ENCODE measurements around the gene TMEM119. TPM values are rescaled to one million over a fixed set of nuclear protein-coding genes. Genes with fewer than 3 reads are reported as not detected.
A peak's percentile ranks its signal among the peaks of the same experiment; 100 is the strongest.

Gene TMEM119
- total RNA-seq, 2 donors from 2014 or later = 7.2 to 8.8 TPM

DNA sequence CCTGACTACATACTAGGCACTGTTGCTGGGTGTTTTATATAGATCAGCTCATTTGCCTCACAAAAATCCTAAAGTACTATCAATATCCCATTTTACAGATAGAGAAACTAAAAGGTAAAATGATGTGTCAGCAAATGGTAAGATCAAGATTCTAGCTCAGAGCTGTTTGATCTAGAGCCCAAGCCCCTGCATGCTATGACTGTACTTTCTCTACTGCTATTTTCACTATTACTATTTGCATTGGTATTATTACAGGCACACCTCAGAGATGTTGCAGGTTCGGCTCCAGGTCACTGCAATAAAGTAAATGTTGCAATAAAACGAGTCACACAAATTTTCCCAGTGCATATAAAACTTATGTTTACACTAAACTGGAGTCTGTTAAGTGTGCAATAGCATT is 24.6 kb downstream of the TMEM119 start:
- H3K27me3 ChIP-seq = no peaks in the 10 kb centered on the region
- H3K4me1 ChIP-seq = no peaks in the 10 kb centered on the region
- intact Hi-C loops (cut with DNase I) = no loop called here
- H3K9ac ChIP-seq (ENCODE audit: low read depth in 2 of 2, low read length in 2 of 2) = no peak overlapping the region
- no peaks in the 10 kb centered on the region for H3K36me3 ChIP-seq
- TF ChIP-seq, protein P1, sequence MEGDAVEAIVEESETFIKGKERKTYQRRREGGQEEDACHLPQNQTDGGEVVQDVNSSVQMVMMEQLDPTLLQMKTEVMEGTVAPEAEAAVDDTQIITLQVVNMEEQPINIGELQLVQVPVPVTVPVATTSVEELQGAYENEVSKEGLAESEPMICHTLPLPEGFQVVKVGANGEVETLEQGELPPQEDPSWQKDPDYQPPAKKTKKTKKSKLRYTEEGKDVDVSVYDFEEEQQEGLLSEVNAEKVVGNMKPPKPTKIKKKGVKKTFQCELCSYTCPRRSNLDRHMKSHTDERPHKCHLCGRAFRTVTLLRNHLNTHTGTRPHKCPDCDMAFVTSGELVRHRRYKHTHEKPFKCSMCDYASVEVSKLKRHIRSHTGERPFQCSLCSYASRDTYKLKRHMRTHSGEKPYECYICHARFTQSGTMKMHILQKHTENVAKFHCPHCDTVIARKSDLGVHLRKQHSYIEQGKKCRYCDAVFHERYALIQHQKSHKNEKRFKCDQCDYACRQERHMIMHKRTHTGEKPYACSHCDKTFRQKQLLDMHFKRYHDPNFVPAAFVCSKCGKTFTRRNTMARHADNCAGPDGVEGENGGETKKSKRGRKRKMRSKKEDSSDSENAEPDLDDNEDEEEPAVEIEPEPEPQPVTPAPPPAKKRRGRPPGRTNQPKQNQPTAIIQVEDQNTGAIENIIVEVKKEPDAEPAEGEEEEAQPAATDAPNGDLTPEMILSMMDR (IDR thresholded peaks at IDR 0.05) = no peak
- H3K27ac ChIP-seq = no peak overlapping the region
- peak; percentile 21 for DNase-seq
- H3K4me3 ChIP-seq = no peak overlapping the region
- no peaks in the 10 kb centered on the region for H3K9me3 ChIP-seq

DNA sequence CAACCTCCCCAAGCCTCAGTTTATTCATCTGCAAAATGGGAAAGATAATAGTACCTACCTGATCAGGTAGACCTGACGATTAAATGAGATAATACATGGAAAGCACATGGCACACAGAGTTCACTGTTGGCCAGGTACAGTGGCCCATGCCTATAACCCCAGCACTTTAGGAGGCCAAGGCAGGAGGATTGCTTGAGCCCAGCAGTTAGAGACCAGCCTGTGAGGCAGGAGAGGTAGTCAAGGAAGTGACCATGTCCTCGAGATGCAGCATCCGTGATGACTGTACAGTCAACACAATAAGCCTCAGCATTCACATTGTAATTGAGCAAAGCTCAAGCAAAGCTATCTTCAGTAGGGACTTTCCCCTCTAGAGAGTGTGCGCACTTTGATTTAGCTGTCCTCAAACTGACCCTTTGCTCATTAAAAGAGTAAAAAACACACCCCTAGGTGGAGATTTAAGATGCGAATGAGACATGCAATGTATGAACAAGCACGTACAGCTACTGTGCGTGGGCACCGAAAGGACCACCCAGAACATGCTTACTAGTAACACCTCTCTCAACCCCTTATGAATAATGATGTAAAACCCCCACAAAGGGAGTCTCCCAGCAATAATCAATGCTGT is 25.6 kb downstream of the TMEM119 start:
- Histone ChIP-seq H3K27me3 (no peaks in the 10 kb centered on the region), H3K27ac (no peak overlapping the region), H3K4me3 (no peak overlapping the region), H3K36me3 (no peaks in the 10 kb centered on the region), H3K9ac (ENCODE audit: low read depth in 2 of 2, low read length in 2 of 2) (no peak overlapping the region), H3K4me1 (no peaks in the 10 kb centered on the region), H3K9me3 (no peaks in the 10 kb centered on the region)
- DNase-seq = peak; percentile 21
- TF ChIP-seq, protein P1 (IDR thresholded peaks at IDR 0.05) = no peak
- intact Hi-C loops (cut with DNase I) = no loop called here

DNA sequence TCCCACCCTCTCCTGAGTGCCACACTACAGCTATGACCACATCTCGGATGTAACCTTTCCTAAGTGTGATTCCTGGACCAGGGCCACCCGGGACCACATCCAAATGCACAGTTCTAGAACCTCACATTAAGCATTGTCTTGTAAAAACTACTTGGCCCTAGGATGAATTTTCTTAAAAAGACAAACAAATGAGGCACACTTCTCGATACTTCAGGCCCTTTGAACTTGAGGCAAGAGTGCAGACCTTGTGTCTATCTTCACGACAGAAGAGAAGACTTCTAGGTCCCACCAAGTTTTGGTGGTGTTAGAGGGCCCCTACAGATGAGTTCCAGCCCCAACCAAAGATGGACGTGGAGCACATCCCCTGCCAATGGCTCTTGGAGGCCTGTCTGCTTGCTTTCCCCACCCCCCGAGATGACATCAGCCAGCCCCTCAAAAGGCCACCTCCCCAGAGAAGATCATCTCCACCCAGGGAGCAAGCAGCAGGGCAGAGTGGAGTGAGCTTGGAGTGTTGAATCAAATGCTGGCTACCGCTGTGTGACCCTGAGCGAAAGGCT is 26.2 kb downstream of the TMEM119 start:
- Histone ChIP-seq H3K27ac (no peak overlapping the region), H3K36me3 (no peaks in the 10 kb centered on the region), H3K4me3 (no peak overlapping the region), H3K27me3 (no peaks in the 10 kb centered on the region), H3K9me3 (no peaks in the 10 kb centered on the region), H3K4me1 (no peaks in the 10 kb centered on the region), H3K9ac (ENCODE audit: low read depth in 2 of 2, low read length in 2 of 2) (no peak overlapping the region)
- TF ChIP-seq, protein P1 (IDR thresholded peaks at IDR 0.05) = no peak
- peak; percentile 17 for DNase-seq
- intact Hi-C loops (cut with DNase I) = no loop called here

DNA sequence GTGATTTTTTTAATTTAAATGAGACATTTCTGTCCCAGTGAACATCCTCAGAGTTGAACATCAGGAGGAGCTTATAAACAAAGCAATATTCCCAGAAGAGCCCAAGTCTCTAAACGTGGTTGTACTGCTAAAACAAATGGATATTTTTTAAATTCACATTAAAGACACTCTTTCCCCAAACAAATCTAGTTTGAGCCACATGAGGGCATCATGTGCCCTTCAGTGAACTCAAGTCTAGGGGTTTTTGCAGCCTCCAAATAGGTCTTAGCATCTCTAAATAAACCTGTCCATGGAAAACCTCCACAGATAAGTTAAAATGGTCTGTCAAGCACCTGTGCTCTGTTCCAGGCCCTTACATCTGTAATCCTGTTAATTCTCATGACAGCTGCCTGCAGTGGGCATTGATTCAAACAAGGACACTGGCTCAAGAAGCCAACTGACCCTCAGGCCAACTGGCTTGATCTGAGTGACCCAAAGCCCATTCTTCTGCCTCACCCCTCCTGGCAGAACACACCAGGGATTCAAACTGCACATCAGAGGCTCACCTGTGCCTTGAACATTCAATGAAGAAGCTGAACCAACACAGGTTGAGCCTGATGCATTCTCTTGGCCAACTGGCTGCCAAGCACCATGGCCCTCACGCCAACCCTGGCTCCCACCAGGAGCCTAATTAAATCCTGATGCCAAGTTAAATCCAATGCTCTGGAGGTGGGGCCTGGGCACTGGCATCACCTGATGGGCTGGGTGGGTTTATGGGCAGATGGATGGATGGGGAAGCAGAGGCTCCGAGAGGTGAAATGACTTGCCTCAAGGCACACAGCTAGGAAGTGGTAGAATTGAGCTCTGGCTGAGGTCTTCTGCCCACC is 26.9 kb downstream of the TMEM119 start:
- peaks cover 1% of the 10 kb centered on the region for H3K4me1 ChIP-seq
- no peak overlapping the region for H3K27ac ChIP-seq
- TF ChIP-seq, protein P1 (IDR thresholded peaks at IDR 0.05) = no peak
- DNase-seq = peak; percentile 16
- no peaks in the 10 kb centered on the region for H3K27me3 ChIP-seq
- H3K4me3 ChIP-seq = no peak overlapping the region
- H3K9me3 ChIP-seq = no peaks in the 10 kb centered on the region
- H3K36me3 ChIP-seq = peaks cover 4% of the 10 kb centered on the region
- intact Hi-C loops (cut with DNase I) = no loop called here
- H3K9ac ChIP-seq (ENCODE audit: low read depth in 2 of 2, low read length in 2 of 2) = no peak overlapping the region

DNA sequence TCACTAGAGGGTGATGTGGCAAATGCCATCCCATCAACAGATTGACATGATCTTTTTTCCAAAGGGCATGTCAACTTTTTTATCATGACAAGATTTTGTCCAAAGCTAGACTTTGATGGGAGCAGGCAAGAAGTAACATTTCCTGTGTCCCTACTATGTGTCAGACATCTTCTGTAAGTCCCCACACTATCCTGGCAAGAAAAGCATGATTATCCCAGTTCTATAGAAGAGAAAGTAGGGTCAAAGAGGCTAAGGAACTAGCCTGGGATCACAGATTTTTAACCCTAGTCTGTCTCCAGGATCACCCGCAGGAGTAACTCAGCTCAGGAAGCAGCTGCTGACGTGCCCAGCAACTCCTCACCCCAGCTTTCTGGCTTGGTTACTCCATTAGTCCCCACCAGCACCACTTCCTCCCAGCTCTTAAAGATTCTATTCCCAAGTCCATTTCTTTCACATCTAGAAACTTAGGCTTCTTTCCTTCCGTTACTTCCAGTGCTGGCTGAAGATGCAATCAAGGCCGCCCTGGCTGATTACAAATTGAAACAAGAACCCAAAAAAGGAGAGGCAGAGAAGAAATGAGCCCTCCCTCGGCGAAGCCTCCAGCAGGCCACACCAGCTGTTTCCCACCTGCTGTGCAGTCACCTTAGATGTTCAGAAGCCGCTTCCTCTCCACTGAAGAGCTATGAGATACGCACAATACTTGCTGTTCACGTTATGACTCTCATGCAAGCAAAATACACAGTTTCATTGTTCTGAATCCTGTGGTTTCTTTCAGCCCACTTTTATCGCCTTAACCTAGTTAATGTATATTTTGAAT is 29.3 kb downstream of the TMEM119 start:
- H3K36me3 ChIP-seq = peaks cover 4% of the 10 kb centered on the region
- intact Hi-C loops (cut with DNase I) = loop anchor here (10.0 kb wide), 2 partner anchors 236 to 386 kb away; no protein-coding TSS in a partner anchor
- H3K27me3 ChIP-seq = no peaks in the 10 kb centered on the region
- no peak overlapping the region for H3K9ac ChIP-seq (ENCODE audit: low read depth in 2 of 2, low read length in 2 of 2)
- peak; percentile 17 for DNase-seq
- no peak overlapping the region for H3K4me3 ChIP-seq
- peak overlapping the region; percentile 62 for H3K27ac ChIP-seq
- no peaks in the 10 kb centered on the region for H3K9me3 ChIP-seq
- TF ChIP-seq, protein P1 (IDR thresholded peaks at IDR 0.05) = no peak
- peaks cover 4% of the 10 kb centered on the region for H3K4me1 ChIP-seq
